ENCODE results near the gene STAB2. TPM values are rescaled to one million over a fixed set of nuclear protein-coding genes. Genes with fewer than 3 reads are reported as not detected.

STAB2 gene
- total RNA-seq, 1 donor from 2014 or later, result not detected

GRCh38 chr12:103768467-103769123 is 181.5 kb downstream of the STAB2 start:
- H3K27me3 ChIP-seq (ENCODE audit: control insufficient read depth, insufficient read depth, low read length), result no peaks in the 10 kb centered on the region
- no peak for DNase-seq (ENCODE audit: low read depth)
- no peak overlapping the region for H3K4me3 ChIP-seq (ENCODE audit: low read depth, low read length)
- FAIRE-seq, result no peak
- H3K36me3 ChIP-seq (ENCODE audit: control insufficient read depth, insufficient read depth, low read length), result peaks cover 3% of the 10 kb centered on the region
- no peak for TF ChIP-seq CTCF (IDR thresholded peaks at IDR 0.05; ENCODE audit: insufficient read depth, low read length, severe bottlenecking)

- DNase-seq (ENCODE audit: low read depth) (no peak), FAIRE-seq (no peak)
- H3K27me3 ChIP-seq (ENCODE audit: control insufficient read depth, insufficient read depth, low read length), result no peaks in the 10 kb centered on the region
- no peak for TF ChIP-seq CTCF (IDR thresholded peaks at IDR 0.05; ENCODE audit: insufficient read depth, low read length, severe bottlenecking)
- peaks cover 3% of the 10 kb centered on the region for H3K36me3 ChIP-seq (ENCODE audit: control insufficient read depth, insufficient read depth, low read length)
- no peak overlapping the region for H3K4me3 ChIP-seq (ENCODE audit: low read depth, low read length)
These were observed 182.3 kb downstream of the STAB2 start for GRCh38 chr12:103769240-103769945.

DNA sequence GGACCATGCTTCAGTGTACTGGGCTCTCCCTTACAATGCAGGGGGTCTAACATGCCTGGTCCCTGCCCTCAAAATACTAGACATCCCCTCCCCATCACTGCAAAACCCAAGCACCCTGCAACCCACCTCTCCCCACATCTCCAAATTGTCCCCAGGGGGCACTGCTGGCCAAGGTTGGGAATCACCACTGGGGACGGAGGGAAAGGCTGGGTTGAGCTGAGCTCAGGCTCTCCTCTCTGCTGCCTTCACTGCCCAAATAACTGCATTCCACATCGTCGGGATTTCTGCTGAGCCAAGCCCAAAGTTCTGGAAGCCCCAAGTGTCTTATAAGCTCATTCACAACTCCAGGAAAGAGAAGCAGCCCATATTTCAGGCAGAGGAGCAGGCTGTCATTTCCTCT is 184.4 kb downstream of the STAB2 start:
- Histone ChIP-seq H3K27me3 (ENCODE audit: control insufficient read depth, insufficient read depth, low read length) (no peaks in the 10 kb centered on the region), H3K4me3 (ENCODE audit: low read depth, low read length) (no peak overlapping the region), H3K36me3 (ENCODE audit: control insufficient read depth, insufficient read depth, low read length) (peaks cover 1% of the 10 kb centered on the region)
- TF ChIP-seq CTCF (IDR thresholded peaks at IDR 0.05; ENCODE audit: insufficient read depth, low read length, severe bottlenecking), result peak; percentile 57
- DNase-seq (ENCODE audit: low read depth) (peak; percentile 14), FAIRE-seq (no peak)

- FAIRE-seq (no peak), DNase-seq (ENCODE audit: low read depth) (no peak)
- no peak overlapping the region for H3K4me3 ChIP-seq (ENCODE audit: low read depth, low read length)
- H3K36me3 ChIP-seq (ENCODE audit: control insufficient read depth, insufficient read depth, low read length), result peaks cover 1% of the 10 kb centered on the region
- no peak for TF ChIP-seq CTCF (IDR thresholded peaks at IDR 0.05; ENCODE audit: insufficient read depth, low read length, severe bottlenecking)
- no peaks in the 10 kb centered on the region for H3K27me3 ChIP-seq (ENCODE audit: control insufficient read depth, insufficient read depth, low read length)
These were observed 185.5 kb downstream of the STAB2 start for GRCh38 chr12:103772367-103773108.

DNA sequence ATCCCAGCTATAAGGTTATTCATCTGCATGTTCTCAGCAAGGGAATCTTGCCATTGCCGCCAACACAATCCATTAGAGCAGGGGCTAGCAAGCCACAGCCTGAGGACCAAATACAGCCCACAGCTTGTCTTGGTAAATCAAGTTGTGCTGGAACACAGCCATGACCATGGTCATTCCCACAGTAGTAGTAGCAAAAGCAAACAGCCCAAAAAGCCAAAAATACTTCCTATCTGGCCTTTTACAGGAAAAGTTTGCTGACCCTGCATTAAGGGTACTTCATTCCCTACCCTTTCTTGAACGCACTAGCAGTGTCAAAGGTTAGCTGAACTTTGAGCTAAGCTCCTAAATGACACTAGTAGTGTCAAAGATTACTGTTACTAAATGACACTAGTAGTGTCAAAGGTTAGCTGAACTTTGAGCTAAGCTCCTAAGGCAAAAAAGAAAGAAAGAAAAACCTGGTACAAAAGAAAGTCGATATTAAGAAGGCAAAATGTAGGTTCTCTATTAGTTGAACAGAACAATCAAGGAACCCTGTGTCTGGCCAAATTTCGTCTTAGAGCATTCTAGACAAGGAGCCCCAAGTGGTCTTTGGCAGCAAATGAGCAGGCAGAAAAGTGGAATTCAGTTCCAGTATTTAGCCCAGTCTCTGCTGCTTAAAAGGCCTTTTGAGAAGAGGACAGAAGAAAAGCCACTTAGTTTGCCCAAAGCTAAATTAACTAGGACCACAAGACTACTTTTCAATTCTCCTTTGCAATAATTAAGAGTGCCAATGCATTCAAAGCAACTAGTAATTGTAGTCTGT is 186.2 kb downstream of the STAB2 start:
- H3K36me3 ChIP-seq (ENCODE audit: control insufficient read depth, insufficient read depth, low read length), result peaks cover 3% of the 10 kb centered on the region
- DNase-seq (ENCODE audit: low read depth), result no peak
- no peak for TF ChIP-seq CTCF (IDR thresholded peaks at IDR 0.05; ENCODE audit: insufficient read depth, low read length, severe bottlenecking)
- no peak overlapping the region for H3K4me3 ChIP-seq (ENCODE audit: low read depth, low read length)
- FAIRE-seq, result no peak
- no peaks in the 10 kb centered on the region for H3K27me3 ChIP-seq (ENCODE audit: control insufficient read depth, insufficient read depth, low read length)

All from bronchial epithelial cell (primary cell).